ENCODE results near the gene CA4.
"Not testable (repeated sequence)": the region's sequence is repeated elsewhere in the genome, so short reads cannot be mapped to it uniquely, and the experiment has no call there.

CA4 gene

DNA sequence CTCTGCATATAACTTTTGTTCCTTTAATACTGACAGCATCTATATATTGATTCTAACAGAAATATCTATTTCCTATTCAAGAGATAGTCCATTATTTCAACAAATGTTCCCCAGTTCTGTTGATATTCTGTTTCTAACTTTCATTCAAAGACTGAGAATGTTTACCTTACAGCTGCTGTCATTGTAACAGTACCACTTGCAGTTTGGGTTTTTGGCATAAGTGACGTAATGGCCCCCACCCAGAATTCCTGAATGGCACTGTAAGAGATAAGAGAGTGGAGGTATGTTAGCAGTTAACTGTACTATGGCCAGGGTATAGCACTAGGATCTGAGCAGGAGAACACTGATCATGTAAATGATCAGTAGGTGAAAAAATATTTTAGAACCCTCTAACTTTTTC lies 30.6 kb downstream of the CA4 start:
- not testable (repeated sequence) for H3K4me3 ChIP-seq (ENCODE audit: severe bottlenecking); ATAC-seq (ENCODE audit: low read depth); H3K9me3 ChIP-seq (ENCODE audit: severe bottlenecking); H3K27ac ChIP-seq (ENCODE audit: poor library complexity, severe bottlenecking); H3K4me1 ChIP-seq (ENCODE audit: insufficient read depth, poor library complexity, severe bottlenecking); DNase-seq (ENCODE audit: low spot score); H3K27me3 ChIP-seq (ENCODE audit: insufficient read depth, poor library complexity, severe bottlenecking)
- H3K36me3 ChIP-seq (ENCODE audit: low read depth), result peaks cover 62% of the 10 kb centered on the region

DNA sequence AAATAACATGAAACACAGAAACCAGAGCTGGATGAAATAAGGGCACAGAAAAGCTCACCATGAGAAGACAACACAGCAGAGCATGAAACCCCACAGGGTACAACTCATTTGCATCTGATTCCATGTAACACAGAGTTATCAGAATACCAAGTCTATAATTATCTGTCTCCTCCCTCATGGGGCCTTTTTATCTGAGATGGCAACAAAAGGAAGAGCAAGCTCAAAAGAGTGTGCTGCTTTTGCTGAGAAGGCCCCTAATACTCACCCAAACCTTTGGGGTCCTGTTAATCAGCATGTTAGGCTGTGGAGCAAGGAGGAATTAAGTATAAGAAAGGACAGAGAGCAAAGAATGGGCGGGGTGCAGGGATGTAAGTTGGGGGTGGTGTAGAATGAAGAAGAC lies 36.6 kb downstream of the CA4 start:
- not testable (repeated sequence) for ATAC-seq (ENCODE audit: low read depth); H3K9me3 ChIP-seq (ENCODE audit: severe bottlenecking); H3K4me1 ChIP-seq (ENCODE audit: insufficient read depth, poor library complexity, severe bottlenecking); H3K4me3 ChIP-seq (ENCODE audit: severe bottlenecking); H3K27ac ChIP-seq (ENCODE audit: poor library complexity, severe bottlenecking); H3K27me3 ChIP-seq (ENCODE audit: insufficient read depth, poor library complexity, severe bottlenecking); DNase-seq (ENCODE audit: low spot score)
- H3K36me3 ChIP-seq (ENCODE audit: low read depth), result peaks cover 79% of the 10 kb centered on the region

DNA sequence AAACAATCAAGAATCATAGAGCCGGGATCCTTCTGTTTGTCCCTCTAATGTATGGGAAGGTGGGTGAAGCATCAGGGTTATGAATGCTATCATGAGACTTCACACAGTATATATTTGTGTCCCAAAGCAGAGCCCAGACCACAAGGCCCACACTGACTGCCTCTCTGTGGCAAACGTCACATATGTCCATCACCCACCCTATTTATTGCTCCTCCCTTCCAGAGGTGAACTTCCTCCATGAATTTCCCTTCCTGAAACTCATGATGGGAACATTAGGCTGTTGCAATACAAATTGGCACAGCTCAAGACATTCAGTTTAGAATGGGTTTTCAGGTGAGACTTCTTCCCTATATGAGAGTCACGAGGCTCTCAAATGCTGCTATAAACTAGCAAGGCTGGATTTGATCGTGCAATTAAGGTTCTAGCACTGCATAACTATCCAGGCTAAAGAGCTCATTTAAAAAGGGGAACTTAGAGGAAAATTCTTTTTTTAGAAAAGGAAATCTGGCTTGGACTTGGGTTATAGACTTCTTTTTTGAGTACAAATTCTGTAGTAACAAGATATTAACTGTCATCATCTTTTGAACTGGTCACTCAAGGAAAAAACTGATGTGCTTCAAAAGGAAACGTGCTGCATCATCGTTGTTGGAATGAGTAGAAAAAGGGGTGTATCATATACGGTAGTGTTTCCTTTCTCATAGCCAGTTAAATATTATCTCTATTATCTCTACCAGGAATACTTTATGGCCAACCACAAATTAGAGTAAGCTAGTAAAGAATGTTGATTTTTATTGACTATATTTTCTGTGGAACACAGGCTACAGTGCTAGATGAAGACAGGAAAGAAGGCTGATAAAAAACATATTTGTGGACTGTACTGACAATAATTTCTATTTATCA lies 37.3 kb downstream of the CA4 start:
- H3K27ac ChIP-seq (ENCODE audit: poor library complexity, severe bottlenecking); H3K4me3 ChIP-seq (ENCODE audit: severe bottlenecking); ATAC-seq (ENCODE audit: low read depth); DNase-seq (ENCODE audit: low spot score); H3K27me3 ChIP-seq (ENCODE audit: insufficient read depth, poor library complexity, severe bottlenecking); H3K9me3 ChIP-seq (ENCODE audit: severe bottlenecking); H3K4me1 ChIP-seq (ENCODE audit: insufficient read depth, poor library complexity, severe bottlenecking): not testable (repeated sequence)
- H3K36me3 ChIP-seq (ENCODE audit: low read depth), result peaks cover 79% of the 10 kb centered on the region

DNA sequence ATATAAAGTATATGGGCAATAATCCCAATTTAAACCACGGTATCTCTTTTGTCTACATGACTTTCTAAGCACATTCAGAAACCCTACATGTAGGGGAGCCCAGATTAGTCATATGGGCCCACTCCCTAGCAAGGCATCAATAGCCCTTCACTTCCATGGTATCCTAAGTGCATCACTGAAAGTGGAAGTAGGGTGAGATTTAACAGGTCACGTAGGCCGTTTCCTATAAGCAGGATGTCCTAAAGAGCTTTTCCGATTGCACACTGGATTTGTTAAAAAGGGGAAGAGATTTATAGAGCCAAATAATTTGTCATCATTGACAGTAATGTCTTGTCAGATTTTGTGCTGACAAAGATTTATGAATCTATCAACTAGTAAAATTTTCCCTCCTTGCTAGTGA lies 39.0 kb downstream of the CA4 start:
- no peaks in the 10 kb centered on the region for H3K27me3 ChIP-seq (ENCODE audit: insufficient read depth, poor library complexity, severe bottlenecking)
- no peak for DNase-seq (ENCODE audit: low spot score)
- H3K9me3 ChIP-seq (ENCODE audit: severe bottlenecking), result no peaks in the 10 kb centered on the region
- no peak overlapping the region for H3K27ac ChIP-seq (ENCODE audit: poor library complexity, severe bottlenecking)
- TF ChIP-seq, protein P1, sequence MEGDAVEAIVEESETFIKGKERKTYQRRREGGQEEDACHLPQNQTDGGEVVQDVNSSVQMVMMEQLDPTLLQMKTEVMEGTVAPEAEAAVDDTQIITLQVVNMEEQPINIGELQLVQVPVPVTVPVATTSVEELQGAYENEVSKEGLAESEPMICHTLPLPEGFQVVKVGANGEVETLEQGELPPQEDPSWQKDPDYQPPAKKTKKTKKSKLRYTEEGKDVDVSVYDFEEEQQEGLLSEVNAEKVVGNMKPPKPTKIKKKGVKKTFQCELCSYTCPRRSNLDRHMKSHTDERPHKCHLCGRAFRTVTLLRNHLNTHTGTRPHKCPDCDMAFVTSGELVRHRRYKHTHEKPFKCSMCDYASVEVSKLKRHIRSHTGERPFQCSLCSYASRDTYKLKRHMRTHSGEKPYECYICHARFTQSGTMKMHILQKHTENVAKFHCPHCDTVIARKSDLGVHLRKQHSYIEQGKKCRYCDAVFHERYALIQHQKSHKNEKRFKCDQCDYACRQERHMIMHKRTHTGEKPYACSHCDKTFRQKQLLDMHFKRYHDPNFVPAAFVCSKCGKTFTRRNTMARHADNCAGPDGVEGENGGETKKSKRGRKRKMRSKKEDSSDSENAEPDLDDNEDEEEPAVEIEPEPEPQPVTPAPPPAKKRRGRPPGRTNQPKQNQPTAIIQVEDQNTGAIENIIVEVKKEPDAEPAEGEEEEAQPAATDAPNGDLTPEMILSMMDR (IDR thresholded peaks at IDR 0.05; ENCODE audit: poor library complexity, severe bottlenecking), result no peak
- H3K4me3 ChIP-seq (ENCODE audit: severe bottlenecking), result no peak overlapping the region
- H3K36me3 ChIP-seq (ENCODE audit: low read depth), result peaks cover 79% of the 10 kb centered on the region
- no peak for ATAC-seq (ENCODE audit: low read depth)
- no peaks in the 10 kb centered on the region for H3K4me1 ChIP-seq (ENCODE audit: insufficient read depth, poor library complexity, severe bottlenecking)

DNA sequence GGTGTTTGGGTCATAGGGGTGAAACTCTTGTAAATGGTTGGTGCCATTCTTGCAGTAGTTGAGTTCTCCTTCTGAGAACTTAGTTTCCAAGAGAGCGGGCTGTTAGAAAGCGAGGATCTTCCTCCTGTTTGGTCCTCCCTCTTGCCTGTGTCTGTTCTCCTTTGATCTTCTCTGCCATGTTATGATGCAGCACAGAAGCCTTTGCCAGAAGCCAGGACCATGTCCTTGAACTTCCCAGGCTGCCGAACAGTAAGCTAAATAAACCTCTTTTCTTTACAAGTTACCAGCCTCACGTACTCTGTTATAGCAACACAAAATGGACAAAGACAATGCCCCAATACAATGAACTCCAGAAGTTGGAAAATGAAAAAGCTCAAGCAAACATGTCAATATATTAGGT lies 40.3 kb downstream of the CA4 start:
- not testable (repeated sequence) for DNase-seq (ENCODE audit: low spot score); H3K27me3 ChIP-seq (ENCODE audit: insufficient read depth, poor library complexity, severe bottlenecking); H3K9me3 ChIP-seq (ENCODE audit: severe bottlenecking); H3K27ac ChIP-seq (ENCODE audit: poor library complexity, severe bottlenecking); ATAC-seq (ENCODE audit: low read depth); H3K4me3 ChIP-seq (ENCODE audit: severe bottlenecking); H3K4me1 ChIP-seq (ENCODE audit: insufficient read depth, poor library complexity, severe bottlenecking)
- peaks cover 84% of the 10 kb centered on the region for H3K36me3 ChIP-seq (ENCODE audit: low read depth)

DNA sequence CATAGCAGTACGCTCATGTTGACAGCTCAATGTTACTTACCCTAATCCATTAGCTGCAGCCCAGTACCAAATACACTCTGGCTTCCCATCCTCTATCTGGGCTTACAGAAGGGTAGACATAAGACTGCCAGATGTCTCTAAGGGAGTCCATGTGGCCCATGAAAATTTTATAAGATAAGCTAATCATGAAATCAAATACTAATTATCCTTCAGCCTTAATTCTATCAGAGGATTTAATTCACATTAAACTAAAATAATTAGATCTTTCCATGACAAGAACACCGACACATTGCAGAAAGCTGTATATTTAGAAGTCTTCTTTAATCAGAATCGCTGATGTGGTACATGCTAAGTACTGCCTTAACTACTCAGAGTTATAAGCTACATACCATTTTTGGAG lies 43.3 kb downstream of the CA4 start:
- ATAC-seq (ENCODE audit: low read depth); DNase-seq (ENCODE audit: low spot score): not testable (repeated sequence)
- H3K36me3 ChIP-seq (ENCODE audit: low read depth), result peaks cover 84% of the 10 kb centered on the region

GRCh38 chr17:60193482-60193881 lies 43.7 kb downstream of the CA4 start:
- no peak for DNase-seq (ENCODE audit: low spot score)

More for the DNA sequence above, 43.3 kb downstream of the CA4 start:
- not testable (repeated sequence) for H3K27ac ChIP-seq (ENCODE audit: poor library complexity, severe bottlenecking); H3K9me3 ChIP-seq (ENCODE audit: severe bottlenecking); H3K27me3 ChIP-seq (ENCODE audit: insufficient read depth, poor library complexity, severe bottlenecking); H3K4me1 ChIP-seq (ENCODE audit: insufficient read depth, poor library complexity, severe bottlenecking); H3K4me3 ChIP-seq (ENCODE audit: severe bottlenecking)

GRCh38 chr17:60194141-60194540 lies 44.4 kb downstream of the CA4 start:
- peaks cover 80% of the 10 kb centered on the region for H3K36me3 ChIP-seq (ENCODE audit: low read depth)
- H3K4me3 ChIP-seq (ENCODE audit: severe bottlenecking); DNase-seq (ENCODE audit: low spot score); H3K27me3 ChIP-seq (ENCODE audit: insufficient read depth, poor library complexity, severe bottlenecking); H3K4me1 ChIP-seq (ENCODE audit: insufficient read depth, poor library complexity, severe bottlenecking); ATAC-seq (ENCODE audit: low read depth); H3K9me3 ChIP-seq (ENCODE audit: severe bottlenecking); H3K27ac ChIP-seq (ENCODE audit: poor library complexity, severe bottlenecking): not testable (repeated sequence)

More at GRCh38 chr17:60193482-60193881, 43.7 kb downstream of the CA4 start:
- TF ChIP-seq, protein P1 (IDR thresholded peaks at IDR 0.05; ENCODE audit: poor library complexity, severe bottlenecking), result no peak
- no peaks in the 10 kb centered on the region for H3K4me1 ChIP-seq (ENCODE audit: insufficient read depth, poor library complexity, severe bottlenecking)
- H3K9me3 ChIP-seq (ENCODE audit: severe bottlenecking), result no peaks in the 10 kb centered on the region
- H3K27me3 ChIP-seq (ENCODE audit: insufficient read depth, poor library complexity, severe bottlenecking), result no peaks in the 10 kb centered on the region
- H3K4me3 ChIP-seq (ENCODE audit: severe bottlenecking), result no peak overlapping the region
- ATAC-seq (ENCODE audit: low read depth), result no peak
- H3K36me3 ChIP-seq (ENCODE audit: low read depth), result peaks cover 84% of the 10 kb centered on the region
- no peak overlapping the region for H3K27ac ChIP-seq (ENCODE audit: poor library complexity, severe bottlenecking)

- not testable (repeated sequence) for ATAC-seq (ENCODE audit: low read depth); DNase-seq (ENCODE audit: low spot score); H3K27ac ChIP-seq (ENCODE audit: poor library complexity, severe bottlenecking); H3K9me3 ChIP-seq (ENCODE audit: severe bottlenecking); H3K4me1 ChIP-seq (ENCODE audit: insufficient read depth, poor library complexity, severe bottlenecking); H3K4me3 ChIP-seq (ENCODE audit: severe bottlenecking); H3K27me3 ChIP-seq (ENCODE audit: insufficient read depth, poor library complexity, severe bottlenecking)
- peaks cover 41% of the 10 kb centered on the region for H3K36me3 ChIP-seq (ENCODE audit: low read depth)
Observed at GRCh38 chr17:60198630-60199029, 48.9 kb downstream of the CA4 start.

DNA sequence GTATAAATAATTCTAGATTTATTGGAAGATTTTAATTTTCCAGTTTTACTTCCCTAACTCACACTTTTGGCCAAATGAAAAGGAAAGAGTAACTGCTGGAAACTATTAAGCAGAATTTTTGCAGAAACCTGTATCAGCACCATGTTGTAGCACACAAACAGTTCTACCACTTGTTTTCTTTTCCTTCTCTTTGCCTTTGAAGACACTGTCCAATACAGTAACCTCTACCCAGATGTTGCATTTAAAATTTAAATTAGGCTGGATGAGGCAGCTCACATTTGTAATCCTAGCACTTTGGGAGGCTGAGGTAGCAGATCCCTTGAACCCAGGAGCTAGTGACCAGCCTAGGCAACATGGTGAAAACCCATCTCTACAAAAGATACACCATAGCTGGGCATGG lies 56.0 kb downstream of the CA4 start:
- not testable (repeated sequence) for H3K36me3 ChIP-seq (ENCODE audit: low read depth); H3K4me1 ChIP-seq (ENCODE audit: insufficient read depth, poor library complexity, severe bottlenecking); H3K4me3 ChIP-seq (ENCODE audit: severe bottlenecking); H3K9me3 ChIP-seq (ENCODE audit: severe bottlenecking); ATAC-seq (ENCODE audit: low read depth); DNase-seq (ENCODE audit: low spot score); H3K27me3 ChIP-seq (ENCODE audit: insufficient read depth, poor library complexity, severe bottlenecking); H3K27ac ChIP-seq (ENCODE audit: poor library complexity, severe bottlenecking)

All from RWPE2 (cell line).